ENCODE measurements around the gene CD274.
"Not testable (repeated sequence)": the region's sequence is repeated elsewhere in the genome, so short reads cannot be mapped to it uniquely, and the experiment has no call there.

The CD274 gene

DNA sequence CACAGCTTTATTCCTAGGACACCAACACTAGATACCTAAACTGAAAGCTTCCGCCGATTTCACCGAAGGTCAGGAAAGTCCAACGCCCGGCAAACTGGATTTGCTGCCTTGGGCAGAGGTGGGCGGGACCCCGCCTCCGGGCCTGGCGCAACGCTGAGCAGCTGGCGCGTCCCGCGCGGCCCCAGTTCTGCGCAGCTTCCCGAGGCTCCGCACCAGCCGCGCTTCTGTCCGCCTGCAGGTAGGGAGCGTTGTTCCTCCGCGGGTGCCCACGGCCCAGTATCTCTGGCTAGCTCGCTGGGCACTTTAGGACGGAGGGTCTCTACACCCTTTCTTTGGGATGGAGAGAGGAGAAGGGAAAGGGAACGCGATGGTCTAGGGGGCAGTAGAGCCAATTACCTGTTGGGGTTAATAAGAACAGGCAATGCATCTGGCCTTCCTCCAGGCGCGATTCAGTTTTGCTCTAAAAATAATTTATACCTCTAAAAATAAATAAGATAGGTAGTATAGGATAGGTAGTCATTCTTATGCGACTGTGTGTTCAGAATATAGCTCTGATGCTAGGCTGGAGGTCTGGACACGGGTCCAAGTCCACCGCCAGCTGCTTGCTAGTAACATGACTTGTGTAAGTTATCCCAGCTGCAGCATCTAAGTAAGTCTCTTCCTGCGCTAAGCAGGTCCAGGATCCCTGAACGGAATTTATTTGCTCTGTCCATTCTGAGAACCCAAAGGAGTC, at the start of gene CD274:
TSS of gene CD274 (plus strand) at position 184 of the 733 bp plus-strand sequence. CDS start 5,572 bp downstream, outside the sequence.
- peak; percentile 66 for DNase-seq (ENCODE audit: low read depth)

DNA sequence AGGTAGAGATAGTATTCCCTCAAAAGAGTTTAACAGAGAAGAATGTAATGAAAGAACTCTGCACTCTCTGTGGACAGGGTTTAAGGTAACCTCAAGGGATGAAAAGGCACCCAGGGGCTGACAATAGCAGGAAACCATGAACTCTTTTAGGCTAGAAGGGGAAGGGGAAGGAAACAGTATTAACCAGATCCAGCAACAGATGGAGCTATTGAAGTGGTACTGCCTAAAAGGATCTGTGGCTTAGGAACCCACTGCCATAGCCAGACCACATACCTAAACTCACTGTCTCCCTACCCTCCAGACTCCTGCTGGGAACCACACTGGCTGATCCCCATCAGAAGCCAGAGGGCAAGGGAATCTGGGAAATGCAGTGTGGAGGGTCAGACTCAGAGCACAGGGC, 48.1 kb upstream of the CD274 start:
- DNase-seq (ENCODE audit: low read depth): no peak

DNA sequence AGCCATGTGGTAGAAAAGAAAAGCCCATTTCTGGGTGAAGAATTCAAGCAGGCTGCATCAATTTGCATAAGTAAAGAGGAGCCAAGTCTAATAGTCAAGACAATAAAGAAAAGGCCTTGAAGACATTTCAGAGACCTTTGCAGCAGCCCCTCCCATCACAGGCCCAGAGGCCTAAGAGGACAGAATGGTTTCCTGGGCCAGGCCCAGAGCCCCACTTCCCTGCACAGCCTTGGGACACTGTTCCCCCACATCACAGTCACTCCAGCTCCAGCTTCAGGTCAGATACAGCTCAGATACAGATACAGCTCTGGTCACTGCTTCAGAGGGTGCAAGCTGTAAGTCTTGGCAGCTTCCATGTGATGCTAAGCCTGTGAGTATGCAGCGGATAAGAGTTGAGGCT, 41.7 kb upstream of the CD274 start:
- DNase-seq (ENCODE audit: low read depth): no peak

DNA sequence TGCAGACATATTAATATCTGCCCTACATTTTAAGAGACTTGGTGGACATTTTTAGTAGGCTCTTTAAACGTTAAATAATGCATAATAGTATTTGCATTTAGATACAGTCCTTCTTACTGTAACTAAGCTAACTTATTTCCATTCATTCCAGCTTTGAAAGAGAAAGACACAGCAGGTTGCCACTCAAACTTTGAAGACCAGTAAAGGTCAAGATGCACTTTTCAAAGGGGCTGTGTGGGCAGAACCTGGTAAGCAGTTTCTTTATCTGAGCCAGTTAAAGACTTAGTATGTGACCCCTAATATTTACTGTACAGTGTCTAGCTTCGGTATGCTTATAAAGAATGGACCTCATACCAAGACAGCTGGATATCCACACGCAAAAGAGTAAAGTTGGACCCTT, 33.4 kb upstream of the CD274 start:
- DNase-seq (ENCODE audit: low read depth): no peak

DNA sequence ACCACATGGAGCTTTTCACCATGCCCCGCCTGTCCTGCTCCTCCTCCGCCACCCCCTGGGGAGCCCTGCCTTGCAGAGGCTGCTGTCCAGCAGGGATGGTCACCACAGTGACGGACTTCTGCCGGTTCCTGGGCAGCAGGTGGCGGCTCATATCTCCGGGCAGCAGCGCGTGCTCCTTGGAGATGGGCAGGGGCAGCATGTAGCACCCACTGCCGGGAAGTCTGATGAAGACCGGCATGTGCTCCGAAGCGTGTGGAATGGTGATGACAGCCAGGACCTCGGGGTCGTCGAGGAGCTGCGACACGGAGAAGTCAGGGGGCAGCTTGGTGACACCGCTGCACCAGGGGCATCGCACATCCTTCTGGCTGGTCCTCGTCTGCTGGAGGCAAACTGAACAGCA, 31.9 kb upstream of the CD274 start:
- no peak for DNase-seq (ENCODE audit: low read depth)

DNA sequence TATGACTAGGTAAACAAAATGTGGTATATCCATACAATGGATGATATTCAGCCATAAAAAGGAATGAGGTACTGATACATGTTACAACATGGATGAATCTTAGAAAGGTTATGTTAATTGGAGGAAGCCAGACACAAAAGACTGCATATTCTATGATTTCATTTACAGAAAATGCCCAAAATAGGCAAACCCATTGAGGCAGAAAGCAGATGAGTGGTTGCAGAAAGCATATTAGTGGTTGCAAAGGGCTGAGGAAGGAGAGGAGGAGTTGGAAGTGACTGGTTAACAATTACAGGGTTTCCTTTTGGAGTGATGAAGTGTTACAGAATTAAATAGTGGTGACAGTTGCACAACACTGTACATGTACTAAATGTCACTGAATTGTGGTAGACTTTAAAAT, 30.4 kb upstream of the CD274 start:
- no peak for DNase-seq (ENCODE audit: low read depth)

DNA sequence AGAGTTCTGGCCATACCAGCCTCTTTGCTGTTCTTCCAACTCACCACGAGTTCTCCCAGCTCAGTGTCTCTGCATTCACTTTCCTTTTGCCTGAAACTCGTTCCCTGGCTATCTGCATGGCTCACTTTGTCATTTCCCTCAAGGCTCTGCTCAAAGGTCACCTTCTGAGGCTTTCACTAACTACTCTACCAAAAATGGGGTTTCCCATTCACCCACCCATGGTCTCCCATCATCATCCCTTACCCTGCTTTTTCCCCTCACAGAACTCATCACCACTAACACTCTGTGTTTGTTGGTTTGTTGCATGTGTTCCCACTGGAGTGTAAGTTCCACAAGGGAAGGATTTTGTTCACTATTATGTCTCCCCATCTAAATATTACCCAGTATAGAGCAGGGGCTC, 29.2 kb upstream of the CD274 start:
- DNase-seq (ENCODE audit: low read depth): no peak

DNA sequence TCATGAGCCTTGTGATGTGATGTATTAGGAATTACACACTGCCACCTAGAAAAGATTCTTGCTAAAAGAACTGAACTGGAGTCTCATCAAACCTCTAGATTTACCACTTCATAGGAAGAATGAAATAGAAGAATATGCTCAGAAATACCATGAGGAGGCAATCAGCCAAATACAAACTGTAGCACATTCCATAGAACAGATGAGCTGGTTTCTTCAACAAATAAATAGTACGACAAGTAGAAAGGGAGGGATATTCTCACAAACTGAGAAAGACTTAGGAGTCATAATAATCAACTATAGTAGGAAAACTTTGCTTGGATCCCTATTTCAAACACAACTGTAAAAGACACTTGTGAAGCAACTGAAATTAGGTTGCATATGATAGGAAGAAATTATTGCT, 28.1 kb upstream of the CD274 start:
- no peak for DNase-seq (ENCODE audit: low read depth)

DNA sequence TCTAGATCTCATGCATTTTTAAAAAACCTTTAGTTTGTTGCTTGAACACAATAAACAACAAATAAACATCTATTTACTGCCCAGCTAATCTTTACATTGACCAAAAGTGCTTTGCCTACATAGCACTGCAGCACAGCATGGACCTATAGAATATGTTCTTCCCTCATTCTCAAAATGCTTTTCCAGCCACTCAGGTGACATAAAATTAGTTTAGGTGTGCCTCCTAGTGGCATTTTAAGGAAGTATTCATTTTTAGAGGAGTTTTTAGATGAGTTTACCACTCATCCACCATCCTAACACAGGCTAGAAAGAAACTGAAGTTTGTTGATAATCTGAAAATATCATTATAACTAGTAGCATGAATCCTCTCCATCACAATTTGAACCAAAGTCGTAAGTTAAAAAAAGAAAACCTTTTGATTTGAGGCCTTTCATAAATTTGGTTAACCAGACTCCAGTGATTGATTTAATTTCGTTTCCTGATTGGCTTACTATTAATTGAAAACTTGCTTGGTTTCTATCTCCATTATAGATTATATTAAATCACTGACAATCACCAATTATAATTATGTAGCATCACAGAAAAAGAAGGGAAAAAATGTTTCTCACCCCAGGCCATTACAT, 25.2 kb upstream of the CD274 start:
- DNase-seq (ENCODE audit: low read depth): no peak

DNA sequence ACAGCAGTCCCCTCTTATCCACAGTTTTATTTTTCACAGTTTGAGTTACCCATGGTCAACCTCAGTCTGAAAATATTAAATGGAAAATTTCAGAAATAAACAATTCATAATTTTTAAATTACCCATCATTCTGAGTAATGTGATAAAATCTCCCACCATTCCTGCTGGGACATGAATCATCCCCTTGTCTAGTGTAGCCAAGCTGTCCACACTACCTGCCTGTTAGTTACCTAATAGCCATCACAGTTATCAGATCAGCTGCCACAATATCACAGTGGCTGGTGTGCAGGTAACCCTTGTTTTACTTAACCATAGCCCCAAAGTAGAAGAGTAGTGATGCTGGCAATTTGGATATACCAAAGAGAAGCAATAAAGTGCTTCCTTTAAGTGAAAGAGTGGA, 23.3 kb upstream of the CD274 start:
- DNase-seq (ENCODE audit: low read depth): no peak

DNA sequence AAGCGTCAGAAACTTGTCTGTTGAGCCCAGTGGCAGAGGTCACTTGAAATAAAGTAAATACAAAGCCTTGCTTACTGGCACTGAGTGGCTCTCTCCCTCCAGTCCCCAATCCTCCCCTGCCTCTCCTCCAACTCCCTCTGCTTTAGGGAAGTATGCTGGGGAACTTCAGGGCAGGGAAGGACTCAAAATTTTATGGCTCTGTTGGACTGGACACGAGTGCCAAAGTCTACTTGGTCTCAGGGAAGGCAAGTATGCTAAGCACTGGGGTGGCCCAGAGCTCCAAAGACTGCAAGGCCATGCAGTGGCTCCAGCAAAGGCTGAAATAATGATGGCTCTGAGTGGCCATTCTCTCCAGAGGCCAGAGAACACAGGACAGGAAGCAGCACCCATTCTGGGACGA, 22.2 kb upstream of the CD274 start:
- no peak for DNase-seq (ENCODE audit: low read depth)

DNA sequence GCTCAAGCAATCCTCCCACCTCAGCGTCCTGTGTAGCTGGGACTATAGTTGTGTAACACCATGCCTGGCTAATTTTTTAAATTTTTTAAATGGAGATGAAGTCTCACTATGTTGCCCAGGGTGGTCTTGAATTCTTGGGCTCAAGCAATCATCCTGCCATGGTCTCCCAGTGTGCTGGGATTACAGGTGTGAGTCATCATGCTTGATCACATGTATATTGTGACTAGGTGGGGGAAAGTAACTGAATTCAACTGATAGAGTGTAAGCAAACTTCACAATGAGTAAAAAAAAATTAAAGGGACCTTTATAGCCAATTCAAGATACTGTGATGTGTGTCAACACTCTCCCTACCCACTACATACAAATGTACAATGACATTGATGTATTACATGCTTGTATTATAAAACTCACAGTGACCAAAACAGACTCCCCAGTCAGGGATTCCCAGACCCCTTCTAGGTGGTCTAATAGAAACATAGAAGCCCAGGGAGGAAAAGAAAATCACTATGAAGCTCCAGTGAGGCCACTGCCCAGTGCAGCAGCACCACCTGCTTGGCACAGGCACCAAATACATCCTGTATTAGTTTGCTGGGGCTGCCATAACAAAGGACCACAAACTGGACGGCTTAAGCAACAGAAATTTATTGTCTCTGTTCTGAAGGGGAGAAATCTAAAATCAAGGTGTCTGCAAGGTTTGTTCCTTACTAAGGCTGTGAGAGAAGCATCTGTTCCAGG, 21.4 kb upstream of the CD274 start:
- no peak for DNase-seq (ENCODE audit: low read depth)

DNA sequence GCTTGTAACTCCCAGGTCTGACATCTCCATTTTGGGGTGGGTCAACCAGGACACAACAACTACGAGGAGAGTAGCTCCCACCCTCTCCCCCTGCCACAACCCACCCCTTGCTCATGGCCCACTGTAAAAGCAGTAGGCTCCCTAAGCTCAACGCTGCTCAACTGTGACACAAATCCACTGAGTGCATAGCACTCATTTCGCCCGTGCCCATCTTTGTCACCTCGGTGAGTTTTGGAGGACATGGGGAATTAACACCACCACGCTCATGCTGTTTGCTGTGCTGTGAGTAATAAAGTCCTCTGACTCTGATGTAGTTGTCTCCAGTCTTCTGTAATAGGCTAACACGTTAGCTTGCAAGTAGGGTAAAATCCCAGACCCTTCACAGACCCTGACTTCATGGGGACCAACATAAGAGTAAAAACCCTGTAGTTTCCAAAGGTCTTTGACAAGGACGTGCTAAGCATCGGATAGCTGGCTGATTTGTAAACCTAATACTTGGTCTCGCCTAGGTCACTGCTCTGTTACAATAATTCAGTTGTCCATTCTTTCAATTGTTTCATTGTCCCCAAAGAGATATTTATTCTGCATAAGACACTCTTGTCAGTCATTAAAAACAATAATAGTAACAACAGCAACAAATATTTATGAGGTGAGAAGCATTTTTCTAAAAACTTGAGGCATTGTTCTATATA, 20.3 kb upstream of the CD274 start:
- DNase-seq (ENCODE audit: low read depth): no peak

DNA sequence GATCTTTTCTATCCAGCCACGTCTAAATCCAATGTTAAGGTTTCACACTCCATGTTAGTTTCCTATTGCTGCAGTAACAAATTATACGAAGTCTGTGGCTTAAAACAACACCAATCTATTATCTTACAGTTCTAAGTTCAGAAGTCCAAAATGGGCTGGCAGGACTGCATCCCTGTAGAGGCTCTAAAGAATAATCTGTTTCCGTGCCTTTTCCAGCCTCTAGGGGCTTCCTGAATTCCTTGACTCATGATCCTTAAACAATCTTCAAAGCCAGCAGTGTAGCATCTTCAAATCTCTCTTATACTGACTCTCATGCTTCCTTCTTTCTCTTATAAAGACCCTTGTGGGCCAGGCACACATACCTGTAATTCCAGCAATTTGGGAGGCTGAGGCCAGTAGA, 19.4 kb upstream of the CD274 start:
- no peak for DNase-seq (ENCODE audit: low read depth)

DNA sequence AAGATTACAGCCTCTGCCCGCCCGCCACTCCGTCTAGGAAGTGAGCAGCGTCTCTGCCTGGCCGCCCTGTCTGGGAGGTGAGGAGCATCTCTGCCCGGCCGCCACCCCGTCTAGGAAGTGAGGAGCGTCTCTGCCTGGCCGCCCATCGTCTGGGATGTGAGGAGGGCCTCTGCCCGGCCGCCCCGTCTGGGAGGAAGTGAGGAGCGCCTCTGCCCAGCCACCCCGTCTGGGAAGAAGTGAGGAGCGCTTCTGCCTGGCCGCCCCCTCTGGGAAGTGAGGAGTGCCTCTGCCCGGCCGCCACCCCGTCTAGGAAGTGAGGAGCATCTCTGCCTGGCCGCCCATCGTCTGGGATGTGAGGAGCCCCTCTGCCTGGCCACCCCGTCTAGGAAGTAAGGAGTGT, 17.5 kb upstream of the CD274 start:
- not testable (repeated sequence) for DNase-seq (ENCODE audit: low read depth)

DNA sequence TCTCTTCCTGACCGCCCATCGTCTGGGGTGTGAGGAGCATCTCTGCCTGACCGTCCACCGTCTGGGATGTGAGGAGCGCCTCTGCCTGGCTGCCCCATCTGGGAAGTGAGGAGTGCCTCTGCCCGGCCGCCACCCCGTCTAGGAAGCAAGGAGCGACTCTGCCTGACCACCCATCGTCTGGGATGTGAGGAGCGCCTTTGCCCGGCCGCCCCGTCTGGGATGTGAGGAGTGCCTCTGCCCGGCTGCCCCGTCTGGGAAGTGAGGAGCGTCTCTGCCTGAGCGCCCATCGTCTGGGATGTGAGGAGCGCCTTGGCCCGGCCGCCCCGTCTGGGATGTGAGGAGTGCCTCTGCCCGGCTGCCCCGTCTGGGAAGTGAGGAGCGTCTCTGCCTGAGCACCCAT, 17.0 kb upstream of the CD274 start:
- not testable (repeated sequence) for DNase-seq (ENCODE audit: low read depth)

DNA sequence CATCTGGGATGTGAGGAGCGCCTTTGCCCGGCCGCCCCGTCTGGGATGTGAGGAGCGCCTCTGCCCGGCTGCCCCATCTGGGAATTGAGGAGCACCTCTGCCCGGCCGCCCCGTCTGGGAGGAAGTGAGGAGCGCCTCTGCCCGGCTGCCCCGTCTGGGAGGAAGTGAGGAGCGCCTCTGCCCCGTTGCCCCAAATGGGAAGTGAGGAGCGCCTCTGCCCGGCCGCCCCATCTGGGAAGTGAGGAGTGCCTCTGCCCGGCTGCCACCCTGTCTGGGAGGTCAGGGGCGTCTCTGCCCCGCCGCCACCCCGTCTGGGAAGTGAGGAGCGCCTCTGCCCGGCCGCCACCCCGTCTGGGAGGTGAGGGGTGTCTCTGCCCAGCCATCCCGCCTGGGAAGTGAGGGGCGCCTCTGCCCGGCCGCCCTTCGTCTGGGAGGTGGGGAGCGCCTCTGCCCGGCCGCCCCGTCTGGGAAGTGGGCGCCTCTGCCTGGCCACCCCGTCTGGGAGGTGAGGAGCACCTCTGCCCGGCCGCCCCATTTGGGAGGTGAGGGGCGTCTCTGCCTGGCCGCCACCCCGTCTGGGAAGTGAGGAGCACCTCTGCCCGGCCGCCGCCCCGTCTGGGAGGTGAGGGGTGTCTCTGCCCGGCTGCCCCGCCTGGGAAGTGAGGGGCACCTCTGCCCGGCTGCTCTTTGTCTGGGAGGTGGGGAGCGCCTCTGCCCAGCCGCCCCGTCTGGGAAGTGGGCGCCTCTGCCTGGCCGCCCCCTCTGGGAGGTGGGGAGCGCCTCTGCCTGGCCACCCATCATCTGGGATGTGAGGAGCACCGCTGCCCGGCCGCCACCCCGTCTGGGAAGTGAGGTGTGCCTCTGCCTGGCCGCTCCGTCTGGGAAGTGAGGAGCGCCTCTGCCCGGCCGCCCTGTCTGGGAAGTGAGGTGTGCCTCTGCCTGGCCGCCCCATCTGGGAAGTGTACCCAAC, 16.2 kb upstream of the CD274 start:
- DNase-seq (ENCODE audit: low read depth): not testable (repeated sequence)

DNA sequence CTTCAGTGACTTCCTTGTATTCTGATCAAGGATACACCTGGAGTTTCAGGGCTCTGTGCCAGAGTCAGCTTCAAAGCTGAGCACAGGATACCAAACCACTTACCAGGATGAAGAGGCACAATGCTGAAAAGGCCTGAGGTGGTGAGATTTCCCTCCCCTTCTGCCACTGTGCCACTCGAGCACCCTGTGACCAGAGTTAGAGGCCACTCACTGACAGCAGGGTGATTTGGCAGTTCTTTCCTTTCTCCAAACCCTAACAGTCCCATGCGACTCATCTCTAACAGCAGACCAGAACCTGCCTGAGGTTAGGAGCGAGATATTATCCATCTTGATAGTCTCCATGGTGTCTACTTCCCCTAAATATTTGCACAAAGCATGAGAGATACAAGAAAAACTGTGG, 14.4 kb upstream of the CD274 start:
- no peak for DNase-seq (ENCODE audit: low read depth)

DNA sequence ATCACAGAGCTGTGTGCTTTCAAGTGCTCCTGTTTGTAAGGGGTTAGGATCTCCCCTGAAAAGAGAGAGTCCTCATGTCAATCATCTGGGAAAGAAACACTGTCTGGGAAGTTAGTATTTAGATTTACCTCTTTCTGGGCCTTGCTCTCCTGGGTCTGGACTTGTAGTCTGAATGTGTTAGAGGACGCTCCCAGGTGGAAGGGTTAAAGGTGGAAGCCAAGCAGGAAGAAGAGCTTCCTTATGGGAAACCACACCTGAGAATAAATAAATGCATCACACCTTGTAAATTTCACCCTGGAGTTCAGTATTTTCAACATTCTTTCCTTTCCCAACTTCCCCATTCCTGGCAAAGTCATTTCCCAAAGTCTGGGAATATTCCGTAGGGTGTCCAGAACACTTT, 13.9 kb upstream of the CD274 start:
- DNase-seq (ENCODE audit: low read depth): no peak

DNA sequence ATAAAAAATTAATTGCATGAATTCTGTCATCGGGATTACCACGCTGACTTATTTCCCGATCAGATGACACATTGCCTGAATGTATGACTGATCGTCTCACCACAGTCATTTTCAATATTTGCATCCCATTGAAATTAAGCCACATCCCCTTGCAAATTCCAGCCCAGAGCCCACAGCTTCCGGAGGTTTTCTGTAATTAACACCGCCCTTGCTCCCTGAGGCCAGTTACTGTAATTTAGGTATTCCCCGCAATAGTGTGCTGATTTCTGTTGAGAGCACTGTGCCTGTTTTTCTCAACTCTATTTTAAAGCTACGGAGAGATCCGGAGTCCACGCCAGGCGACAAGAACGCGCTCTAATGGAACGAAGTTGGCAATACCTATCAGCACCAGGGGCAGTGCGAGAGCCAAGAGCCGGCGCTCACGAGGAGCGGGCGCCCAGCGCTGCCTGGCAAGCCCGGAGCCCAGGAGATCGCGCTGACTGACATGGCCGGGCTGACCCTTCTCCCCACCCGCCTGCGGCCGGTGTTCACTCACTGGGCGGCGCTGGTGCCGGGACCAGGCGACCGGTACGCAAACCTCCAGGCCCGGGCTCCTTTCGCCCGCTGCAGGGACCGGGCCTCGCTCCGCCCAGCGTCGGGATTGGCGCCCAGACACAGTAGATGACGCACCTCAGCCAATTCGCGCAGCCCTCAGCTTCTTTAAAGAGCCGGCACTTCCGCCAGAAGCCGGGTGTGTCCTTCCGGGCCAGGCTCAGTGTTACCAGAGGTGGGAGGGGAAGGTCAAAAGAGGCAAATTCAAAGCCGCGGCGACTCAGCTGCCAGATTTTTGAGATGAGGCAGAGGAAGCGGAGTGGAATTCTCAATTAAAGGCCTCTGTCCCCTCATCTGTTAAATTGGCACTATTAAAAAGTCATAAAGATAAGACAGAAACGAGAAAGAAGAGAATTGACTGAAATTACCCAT, 12.8 kb upstream of the CD274 start, which contains the start of gene PLGRKT:
TSS of gene PLGRKT (minus strand) at position 672 of the 963 bp plus-strand sequence. CDS start 5,948 bp downstream, outside the sequence.
- DNase-seq (ENCODE audit: low read depth): peak; percentile 63

All from non-pigmented ciliary epithelial cell (primary cell).